OCI-LY7 (cell line): Measurements from ENCODE around the gene ZFR.

Experiments
- CTCF ChIP-seq: fragments of 200-600 bp; sonication (generic); conservative IDR thresholded peaks from 2 replicates; pipeline ENCODE4 v1.5.1; 2014; ENCODE audit warnings: mild to moderate bottlenecking, antibody characterized with exemption, low read length, moderate library complexity, mixed read lengths
- EZH2phosphoT487 ChIP-seq: fragments of 200-600 bp; sonication (generic); IDR thresholded peaks from 2 replicates; pipeline ENCODE4 v1.6.1; 2018; ENCODE audit warnings: low read depth, borderline replicate concordance, mild to moderate bottlenecking, mixed run types, antibody characterized with exemption, low read length, moderate library complexity, mixed read lengths

- TF ChIP-seq CTCF: no peak
- no peak for TF ChIP-seq EZH2phosphoT487
Observed at GRCh38 chr5:32487424-32487823, 42.9 kb upstream of the ZFR start.
